ENCODE measurements around the gene OSBPL8. TPM values are rescaled to one million over a fixed set of nuclear protein-coding genes. Genes with fewer than 3 reads are reported as not detected.

OSBPL8 gene
- total RNA-seq, 1 experiment from 2014 or later, result 81.7 TPM

DNA sequence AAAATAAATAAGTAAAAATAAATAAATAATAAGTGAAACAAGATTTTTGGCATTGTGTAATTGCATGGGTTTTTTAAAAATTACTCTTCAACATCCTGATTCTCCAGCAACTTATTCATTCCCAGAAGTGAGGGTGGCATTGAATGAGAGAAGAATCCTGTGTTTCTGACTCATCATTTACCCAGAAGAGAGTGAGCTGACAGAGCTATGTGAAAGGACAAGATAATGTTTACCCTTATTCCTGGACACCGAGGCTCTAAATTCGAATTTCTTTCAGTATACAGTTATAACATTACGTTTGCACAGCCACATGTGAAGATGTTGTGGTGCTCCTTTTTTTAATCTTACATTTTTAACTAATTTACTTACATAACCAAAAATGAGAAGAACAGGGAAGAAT, 247.8 kb downstream of the OSBPL8 start (continued):
- TF ChIP-seq, protein P1, sequence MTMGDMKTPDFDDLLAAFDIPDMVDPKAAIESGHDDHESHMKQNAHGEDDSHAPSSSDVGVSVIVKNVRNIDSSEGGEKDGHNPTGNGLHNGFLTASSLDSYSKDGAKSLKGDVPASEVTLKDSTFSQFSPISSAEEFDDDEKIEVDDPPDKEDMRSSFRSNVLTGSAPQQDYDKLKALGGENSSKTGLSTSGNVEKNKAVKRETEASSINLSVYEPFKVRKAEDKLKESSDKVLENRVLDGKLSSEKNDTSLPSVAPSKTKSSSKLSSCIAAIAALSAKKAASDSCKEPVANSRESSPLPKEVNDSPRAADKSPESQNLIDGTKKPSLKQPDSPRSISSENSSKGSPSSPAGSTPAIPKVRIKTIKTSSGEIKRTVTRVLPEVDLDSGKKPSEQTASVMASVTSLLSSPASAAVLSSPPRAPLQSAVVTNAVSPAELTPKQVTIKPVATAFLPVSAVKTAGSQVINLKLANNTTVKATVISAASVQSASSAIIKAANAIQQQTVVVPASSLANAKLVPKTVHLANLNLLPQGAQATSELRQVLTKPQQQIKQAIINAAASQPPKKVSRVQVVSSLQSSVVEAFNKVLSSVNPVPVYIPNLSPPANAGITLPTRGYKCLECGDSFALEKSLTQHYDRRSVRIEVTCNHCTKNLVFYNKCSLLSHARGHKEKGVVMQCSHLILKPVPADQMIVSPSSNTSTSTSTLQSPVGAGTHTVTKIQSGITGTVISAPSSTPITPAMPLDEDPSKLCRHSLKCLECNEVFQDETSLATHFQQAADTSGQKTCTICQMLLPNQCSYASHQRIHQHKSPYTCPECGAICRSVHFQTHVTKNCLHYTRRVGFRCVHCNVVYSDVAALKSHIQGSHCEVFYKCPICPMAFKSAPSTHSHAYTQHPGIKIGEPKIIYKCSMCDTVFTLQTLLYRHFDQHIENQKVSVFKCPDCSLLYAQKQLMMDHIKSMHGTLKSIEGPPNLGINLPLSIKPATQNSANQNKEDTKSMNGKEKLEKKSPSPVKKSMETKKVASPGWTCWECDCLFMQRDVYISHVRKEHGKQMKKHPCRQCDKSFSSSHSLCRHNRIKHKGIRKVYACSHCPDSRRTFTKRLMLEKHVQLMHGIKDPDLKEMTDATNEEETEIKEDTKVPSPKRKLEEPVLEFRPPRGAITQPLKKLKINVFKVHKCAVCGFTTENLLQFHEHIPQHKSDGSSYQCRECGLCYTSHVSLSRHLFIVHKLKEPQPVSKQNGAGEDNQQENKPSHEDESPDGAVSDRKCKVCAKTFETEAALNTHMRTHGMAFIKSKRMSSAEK (CRISPR knock-in tag; IDR thresholded peaks at IDR 0.05; ENCODE audit: borderline replicate concordance), result no peak
- TF ChIP-seq, protein P2, sequence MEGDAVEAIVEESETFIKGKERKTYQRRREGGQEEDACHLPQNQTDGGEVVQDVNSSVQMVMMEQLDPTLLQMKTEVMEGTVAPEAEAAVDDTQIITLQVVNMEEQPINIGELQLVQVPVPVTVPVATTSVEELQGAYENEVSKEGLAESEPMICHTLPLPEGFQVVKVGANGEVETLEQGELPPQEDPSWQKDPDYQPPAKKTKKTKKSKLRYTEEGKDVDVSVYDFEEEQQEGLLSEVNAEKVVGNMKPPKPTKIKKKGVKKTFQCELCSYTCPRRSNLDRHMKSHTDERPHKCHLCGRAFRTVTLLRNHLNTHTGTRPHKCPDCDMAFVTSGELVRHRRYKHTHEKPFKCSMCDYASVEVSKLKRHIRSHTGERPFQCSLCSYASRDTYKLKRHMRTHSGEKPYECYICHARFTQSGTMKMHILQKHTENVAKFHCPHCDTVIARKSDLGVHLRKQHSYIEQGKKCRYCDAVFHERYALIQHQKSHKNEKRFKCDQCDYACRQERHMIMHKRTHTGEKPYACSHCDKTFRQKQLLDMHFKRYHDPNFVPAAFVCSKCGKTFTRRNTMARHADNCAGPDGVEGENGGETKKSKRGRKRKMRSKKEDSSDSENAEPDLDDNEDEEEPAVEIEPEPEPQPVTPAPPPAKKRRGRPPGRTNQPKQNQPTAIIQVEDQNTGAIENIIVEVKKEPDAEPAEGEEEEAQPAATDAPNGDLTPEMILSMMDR (IDR thresholded peaks at IDR 0.05), result no peak
- TF ChIP-seq TEAD4 (CRISPR knock-in tag; IDR thresholded peaks at IDR 0.05) (no peak), ELF4 (CRISPR knock-in tag; IDR thresholded peaks at IDR 0.05; ENCODE audit: low read depth) (no peak)
- TF ChIP-seq, protein P3, sequence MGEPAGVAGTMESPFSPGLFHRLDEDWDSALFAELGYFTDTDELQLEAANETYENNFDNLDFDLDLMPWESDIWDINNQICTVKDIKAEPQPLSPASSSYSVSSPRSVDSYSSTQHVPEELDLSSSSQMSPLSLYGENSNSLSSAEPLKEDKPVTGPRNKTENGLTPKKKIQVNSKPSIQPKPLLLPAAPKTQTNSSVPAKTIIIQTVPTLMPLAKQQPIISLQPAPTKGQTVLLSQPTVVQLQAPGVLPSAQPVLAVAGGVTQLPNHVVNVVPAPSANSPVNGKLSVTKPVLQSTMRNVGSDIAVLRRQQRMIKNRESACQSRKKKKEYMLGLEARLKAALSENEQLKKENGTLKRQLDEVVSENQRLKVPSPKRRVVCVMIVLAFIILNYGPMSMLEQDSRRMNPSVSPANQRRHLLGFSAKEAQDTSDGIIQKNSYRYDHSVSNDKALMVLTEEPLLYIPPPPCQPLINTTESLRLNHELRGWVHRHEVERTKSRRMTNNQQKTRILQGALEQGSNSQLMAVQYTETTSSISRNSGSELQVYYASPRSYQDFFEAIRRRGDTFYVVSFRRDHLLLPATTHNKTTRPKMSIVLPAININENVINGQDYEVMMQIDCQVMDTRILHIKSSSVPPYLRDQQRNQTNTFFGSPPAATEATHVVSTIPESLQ (CRISPR knock-in tag; IDR thresholded peaks at IDR 0.05), result no peak
- TF ChIP-seq, protein P4, sequence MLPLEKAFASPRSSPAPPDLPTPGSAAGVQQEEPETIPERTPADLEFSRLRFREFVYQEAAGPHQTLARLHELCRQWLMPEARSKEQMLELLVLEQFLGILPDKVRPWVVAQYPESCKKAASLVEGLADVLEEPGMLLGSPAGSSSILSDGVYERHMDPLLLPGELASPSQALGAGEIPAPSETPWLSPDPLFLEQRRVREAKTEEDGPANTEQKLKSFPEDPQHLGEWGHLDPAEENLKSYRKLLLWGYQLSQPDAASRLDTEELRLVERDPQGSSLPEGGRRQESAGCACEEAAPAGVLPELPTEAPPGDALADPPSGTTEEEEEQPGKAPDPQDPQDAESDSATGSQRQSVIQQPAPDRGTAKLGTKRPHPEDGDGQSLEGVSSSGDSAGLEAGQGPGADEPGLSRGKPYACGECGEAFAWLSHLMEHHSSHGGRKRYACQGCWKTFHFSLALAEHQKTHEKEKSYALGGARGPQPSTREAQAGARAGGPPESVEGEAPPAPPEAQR (CRISPR knock-in tag; IDR thresholded peaks at IDR 0.05), result no peak

DNA sequence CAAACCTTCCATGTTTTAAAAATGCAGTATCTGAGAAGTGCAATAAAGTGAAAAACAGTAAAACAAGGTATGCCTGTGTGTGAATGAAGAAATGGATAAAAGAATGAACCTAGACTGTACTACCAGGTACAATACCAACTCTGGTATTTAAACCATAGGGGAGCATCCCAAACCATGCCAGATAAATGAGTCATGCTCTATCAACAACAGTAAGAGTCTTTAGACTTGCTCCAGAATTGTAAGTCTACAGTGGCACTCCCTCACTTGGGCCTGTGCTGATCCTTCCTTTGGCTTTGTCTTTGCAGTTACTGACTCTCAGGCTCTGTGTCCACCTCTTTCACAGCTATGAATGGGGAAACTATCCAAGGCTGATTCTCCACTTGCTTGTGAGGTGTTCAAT, 249.5 kb downstream of the OSBPL8 start:
- ChIA-PET POLR2A (no interaction called here), CTCF (interaction anchor here (2.0 kb wide), 1 partner anchor 38 kb away, joined by 4 read pairs; the partner anchor contains the start of gene BBS10)
- no peak overlapping the region for H3K27ac Mint-ChIP-seq
- no peaks in the 10 kb centered on the region for H3K27me3 Mint-ChIP-seq (ENCODE audit: low read depth)
- H3K4me1 Mint-ChIP-seq, result peaks cover 16% of the 10 kb centered on the region
- H3K4me3 Mint-ChIP-seq, result no peak overlapping the region
- DNase-seq (ENCODE audit: low spot score) (no peak), ATAC-seq (no peak)
- H3K9me3 Mint-ChIP-seq, result no peaks in the 10 kb centered on the region
- H3K36me3 Mint-ChIP-seq, result no peaks in the 10 kb centered on the region
- TF ChIP-seq, protein P5, sequence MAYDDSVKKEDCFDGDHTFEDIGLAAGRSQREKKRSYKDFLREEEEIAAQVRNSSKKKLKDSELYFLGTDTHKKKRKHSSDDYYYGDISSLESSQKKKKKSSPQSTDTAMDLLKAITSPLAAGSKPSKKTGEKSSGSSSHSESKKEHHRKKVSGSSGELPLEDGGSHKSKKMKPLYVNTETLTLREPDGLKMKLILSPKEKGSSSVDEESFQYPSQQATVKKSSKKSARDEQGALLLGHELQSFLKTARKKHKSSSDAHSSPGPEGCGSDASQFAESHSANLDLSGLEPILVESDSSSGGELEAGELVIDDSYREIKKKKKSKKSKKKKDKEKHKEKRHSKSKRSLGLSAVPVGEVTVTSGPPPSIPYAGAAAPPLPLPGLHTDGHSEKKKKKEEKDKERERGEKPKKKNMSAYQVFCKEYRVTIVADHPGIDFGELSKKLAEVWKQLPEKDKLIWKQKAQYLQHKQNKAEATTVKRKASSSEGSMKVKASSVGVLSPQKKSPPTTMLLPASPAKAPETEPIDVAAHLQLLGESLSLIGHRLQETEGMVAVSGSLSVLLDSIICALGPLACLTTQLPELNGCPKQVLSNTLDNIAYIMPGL (CRISPR knock-in tag; IDR thresholded peaks at IDR 0.05), result no peak
- TF ChIP-seq, protein P6, sequence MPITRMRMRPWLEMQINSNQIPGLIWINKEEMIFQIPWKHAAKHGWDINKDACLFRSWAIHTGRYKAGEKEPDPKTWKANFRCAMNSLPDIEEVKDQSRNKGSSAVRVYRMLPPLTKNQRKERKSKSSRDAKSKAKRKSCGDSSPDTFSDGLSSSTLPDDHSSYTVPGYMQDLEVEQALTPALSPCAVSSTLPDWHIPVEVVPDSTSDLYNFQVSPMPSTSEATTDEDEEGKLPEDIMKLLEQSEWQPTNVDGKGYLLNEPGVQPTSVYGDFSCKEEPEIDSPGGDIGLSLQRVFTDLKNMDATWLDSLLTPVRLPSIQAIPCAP (CRISPR knock-in tag; IDR thresholded peaks at IDR 0.05), result no peak
- TF ChIP-seq ZNF423 (CRISPR knock-in tag; IDR thresholded peaks at IDR 0.05) (no peak), EMX1 (CRISPR knock-in tag; IDR thresholded peaks at IDR 0.05) (no peak), SMAD4 (CRISPR knock-in tag; IDR thresholded peaks at IDR 0.05) (no peak), ESRRA (CRISPR knock-in tag; IDR thresholded peaks at IDR 0.05; ENCODE audit: borderline replicate concordance) (no peak), SP1 (CRISPR knock-in tag; conservative IDR thresholded peaks at IDR 0.05) (no peak), IRF2 (CRISPR knock-in tag; IDR thresholded peaks at IDR 0.05; ENCODE audit: borderline replicate concordance, low read depth) (no peak)
- TF ChIP-seq, protein P7, sequence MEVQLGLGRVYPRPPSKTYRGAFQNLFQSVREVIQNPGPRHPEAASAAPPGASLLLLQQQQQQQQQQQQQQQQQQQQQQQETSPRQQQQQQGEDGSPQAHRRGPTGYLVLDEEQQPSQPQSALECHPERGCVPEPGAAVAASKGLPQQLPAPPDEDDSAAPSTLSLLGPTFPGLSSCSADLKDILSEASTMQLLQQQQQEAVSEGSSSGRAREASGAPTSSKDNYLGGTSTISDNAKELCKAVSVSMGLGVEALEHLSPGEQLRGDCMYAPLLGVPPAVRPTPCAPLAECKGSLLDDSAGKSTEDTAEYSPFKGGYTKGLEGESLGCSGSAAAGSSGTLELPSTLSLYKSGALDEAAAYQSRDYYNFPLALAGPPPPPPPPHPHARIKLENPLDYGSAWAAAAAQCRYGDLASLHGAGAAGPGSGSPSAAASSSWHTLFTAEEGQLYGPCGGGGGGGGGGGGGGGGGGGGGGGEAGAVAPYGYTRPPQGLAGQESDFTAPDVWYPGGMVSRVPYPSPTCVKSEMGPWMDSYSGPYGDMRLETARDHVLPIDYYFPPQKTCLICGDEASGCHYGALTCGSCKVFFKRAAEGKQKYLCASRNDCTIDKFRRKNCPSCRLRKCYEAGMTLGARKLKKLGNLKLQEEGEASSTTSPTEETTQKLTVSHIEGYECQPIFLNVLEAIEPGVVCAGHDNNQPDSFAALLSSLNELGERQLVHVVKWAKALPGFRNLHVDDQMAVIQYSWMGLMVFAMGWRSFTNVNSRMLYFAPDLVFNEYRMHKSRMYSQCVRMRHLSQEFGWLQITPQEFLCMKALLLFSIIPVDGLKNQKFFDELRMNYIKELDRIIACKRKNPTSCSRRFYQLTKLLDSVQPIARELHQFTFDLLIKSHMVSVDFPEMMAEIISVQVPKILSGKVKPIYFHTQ (CRISPR knock-in tag; IDR thresholded peaks at IDR 0.05), result no peak
- TF ChIP-seq, protein P8, sequence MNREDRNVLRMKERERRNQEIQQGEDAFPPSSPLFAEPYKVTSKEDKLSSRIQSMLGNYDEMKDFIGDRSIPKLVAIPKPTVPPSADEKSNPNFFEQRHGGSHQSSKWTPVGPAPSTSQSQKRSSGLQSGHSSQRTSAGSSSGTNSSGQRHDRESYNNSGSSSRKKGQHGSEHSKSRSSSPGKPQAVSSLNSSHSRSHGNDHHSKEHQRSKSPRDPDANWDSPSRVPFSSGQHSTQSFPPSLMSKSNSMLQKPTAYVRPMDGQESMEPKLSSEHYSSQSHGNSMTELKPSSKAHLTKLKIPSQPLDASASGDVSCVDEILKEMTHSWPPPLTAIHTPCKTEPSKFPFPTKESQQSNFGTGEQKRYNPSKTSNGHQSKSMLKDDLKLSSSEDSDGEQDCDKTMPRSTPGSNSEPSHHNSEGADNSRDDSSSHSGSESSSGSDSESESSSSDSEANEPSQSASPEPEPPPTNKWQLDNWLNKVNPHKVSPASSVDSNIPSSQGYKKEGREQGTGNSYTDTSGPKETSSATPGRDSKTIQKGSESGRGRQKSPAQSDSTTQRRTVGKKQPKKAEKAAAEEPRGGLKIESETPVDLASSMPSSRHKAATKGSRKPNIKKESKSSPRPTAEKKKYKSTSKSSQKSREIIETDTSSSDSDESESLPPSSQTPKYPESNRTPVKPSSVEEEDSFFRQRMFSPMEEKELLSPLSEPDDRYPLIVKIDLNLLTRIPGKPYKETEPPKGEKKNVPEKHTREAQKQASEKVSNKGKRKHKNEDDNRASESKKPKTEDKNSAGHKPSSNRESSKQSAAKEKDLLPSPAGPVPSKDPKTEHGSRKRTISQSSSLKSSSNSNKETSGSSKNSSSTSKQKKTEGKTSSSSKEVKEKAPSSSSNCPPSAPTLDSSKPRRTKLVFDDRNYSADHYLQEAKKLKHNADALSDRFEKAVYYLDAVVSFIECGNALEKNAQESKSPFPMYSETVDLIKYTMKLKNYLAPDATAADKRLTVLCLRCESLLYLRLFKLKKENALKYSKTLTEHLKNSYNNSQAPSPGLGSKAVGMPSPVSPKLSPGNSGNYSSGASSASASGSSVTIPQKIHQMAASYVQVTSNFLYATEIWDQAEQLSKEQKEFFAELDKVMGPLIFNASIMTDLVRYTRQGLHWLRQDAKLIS (CRISPR knock-in tag; IDR thresholded peaks at IDR 0.05; ENCODE audit: borderline replicate concordance), result no peak

All from WTC11 (cell line).